Activated naive CD4-positive, alpha-beta T cell treated with anti-CD3 and anti-CD28 coated beads, Interleukin-2, amount 10 ng/mL, durations not matched to agents 7 days and 5 days (primary cell): ENCODE data around the gene MAP2K5.
A peak's percentile ranks its signal among the peaks of the same experiment; 100 is the strongest.

Experiments used
- CTCF ChIA-PET: fragments of 350-600 bp; sonication (Branson Sonifier 250); formaldehyde crosslinking; loops from one replicate; lab custom pipeline; 2021; ENCODE audit warnings: antibody characterized with exemption; lab: Charles Lee
- DNase-seq: peaks from one replicate; pipeline ENCODE4 v3.0.0-alpha.2; 2020
- H3K27ac Mint-ChIP-seq: one replicate; pipeline ENCODE4 v1.8.0; 2021; ENCODE audit warnings: mild to moderate bottlenecking, moderate library complexity, mixed read lengths
- H3K27me3 Mint-ChIP-seq: one replicate; pipeline ENCODE4 v1.8.0; 2021; ENCODE audit warnings: mild to moderate bottlenecking, mixed read lengths
- H3K36me3 Mint-ChIP-seq: one replicate; pipeline ENCODE4 v1.8.0; 2021; ENCODE audit warnings: mixed read lengths
- H3K4me1 Mint-ChIP-seq: one replicate; pipeline ENCODE4 v1.8.0; 2021; ENCODE audit warnings: mixed read lengths
- H3K4me3 Mint-ChIP-seq: one replicate; pipeline ENCODE4 v1.8.0; 2021; ENCODE audit warnings: mild to moderate bottlenecking, moderate library complexity, mixed read lengths
- H3K9me3 Mint-ChIP-seq: one replicate; pipeline ENCODE4 v1.8.0; 2021; ENCODE audit warnings: mixed read lengths

Gene MAP2K5

DNA sequence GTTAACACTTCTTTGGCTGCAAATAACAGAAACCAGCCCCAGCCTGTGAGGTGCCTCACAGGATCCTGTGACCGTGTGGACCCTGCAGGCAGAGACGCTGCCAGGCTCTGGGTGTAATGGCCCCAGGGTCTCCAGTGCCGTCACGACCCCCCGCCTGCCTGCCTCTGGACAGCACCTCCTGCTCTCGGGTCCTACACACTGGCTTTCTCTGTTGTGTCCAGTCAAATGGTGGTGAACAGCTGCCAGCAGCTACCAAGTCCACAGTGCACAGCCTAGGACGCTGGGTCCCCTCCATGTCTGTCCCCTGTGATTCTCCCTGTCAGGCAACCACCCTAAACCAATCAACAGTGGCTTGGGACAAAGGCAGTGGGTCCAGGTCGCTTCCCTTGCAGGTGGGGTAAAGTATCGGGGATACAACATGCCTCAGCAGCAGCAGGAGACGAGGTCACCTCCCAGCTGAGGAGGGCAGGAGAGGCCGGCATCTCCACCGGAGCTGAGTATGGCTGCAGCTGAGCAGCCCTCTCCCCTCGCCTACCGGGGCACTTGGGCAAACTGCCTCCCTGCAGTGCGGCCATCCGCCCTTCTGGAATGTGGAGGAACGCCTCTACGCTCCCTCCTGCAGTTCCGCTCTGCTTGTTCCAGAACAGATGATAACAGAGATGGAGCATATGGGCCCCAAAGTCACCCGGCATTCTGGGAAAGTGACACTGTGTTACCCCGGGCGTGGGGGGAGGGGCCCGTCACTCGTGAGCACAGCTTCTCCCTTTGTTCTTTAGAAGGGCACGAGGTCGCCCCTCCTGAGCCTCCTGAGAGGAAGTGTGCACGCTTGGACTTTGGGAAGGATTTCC lies 261.7 kb downstream of the MAP2K5 start:
- Mint-ChIP-seq H3K36me3 (no peaks in the 10 kb centered on the region), H3K27ac (no peak overlapping the region), H3K27me3 (no peaks in the 10 kb centered on the region), H3K4me3 (no peak overlapping the region), H3K9me3 (no peaks in the 10 kb centered on the region), H3K4me1 (peaks cover 3% of the 10 kb centered on the region)
- CTCF ChIA-PET, result no interaction called here
- no peak for DNase-seq

DNA sequence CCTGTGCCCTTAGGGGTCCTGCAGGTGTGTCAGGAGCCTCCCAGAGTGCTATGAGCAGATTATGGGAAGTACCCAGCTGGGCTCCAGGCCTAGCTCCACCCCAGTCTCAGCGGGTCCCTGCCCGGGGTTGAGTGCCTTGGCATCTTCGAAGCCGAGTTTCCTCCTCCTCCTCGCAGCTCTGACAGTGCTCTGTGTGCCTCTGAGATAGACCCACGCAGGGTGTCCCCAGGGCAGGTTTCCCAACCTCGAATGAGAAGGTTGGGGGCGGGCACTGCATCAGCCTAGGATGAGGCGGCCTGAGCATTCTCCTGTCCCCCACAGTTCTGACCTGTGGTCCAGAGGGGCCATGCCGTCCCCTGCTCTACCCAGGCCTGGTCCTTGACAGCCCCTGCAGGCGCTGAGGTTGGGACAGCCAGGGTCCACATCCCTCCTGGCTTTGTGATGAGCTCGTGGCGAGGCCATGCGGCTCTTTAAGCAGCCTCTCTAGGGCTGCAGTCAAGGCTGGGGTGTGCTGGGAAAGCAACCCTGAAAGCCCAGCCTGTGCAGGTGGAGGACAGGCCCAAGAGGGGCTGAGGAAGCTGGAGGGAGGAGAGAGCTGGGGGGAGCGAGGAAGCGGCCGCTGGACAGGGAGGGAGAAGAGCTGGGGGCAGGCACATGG lies 262.6 kb downstream of the MAP2K5 start:
- no peaks in the 10 kb centered on the region for H3K9me3 Mint-ChIP-seq
- H3K4me3 Mint-ChIP-seq, result no peak overlapping the region
- H3K27me3 Mint-ChIP-seq, result no peaks in the 10 kb centered on the region
- no peaks in the 10 kb centered on the region for H3K36me3 Mint-ChIP-seq
- no peak overlapping the region for H3K27ac Mint-ChIP-seq
- no peak for DNase-seq
- CTCF ChIA-PET, result no interaction called here
- peaks cover 3% of the 10 kb centered on the region for H3K4me1 Mint-ChIP-seq

DNA sequence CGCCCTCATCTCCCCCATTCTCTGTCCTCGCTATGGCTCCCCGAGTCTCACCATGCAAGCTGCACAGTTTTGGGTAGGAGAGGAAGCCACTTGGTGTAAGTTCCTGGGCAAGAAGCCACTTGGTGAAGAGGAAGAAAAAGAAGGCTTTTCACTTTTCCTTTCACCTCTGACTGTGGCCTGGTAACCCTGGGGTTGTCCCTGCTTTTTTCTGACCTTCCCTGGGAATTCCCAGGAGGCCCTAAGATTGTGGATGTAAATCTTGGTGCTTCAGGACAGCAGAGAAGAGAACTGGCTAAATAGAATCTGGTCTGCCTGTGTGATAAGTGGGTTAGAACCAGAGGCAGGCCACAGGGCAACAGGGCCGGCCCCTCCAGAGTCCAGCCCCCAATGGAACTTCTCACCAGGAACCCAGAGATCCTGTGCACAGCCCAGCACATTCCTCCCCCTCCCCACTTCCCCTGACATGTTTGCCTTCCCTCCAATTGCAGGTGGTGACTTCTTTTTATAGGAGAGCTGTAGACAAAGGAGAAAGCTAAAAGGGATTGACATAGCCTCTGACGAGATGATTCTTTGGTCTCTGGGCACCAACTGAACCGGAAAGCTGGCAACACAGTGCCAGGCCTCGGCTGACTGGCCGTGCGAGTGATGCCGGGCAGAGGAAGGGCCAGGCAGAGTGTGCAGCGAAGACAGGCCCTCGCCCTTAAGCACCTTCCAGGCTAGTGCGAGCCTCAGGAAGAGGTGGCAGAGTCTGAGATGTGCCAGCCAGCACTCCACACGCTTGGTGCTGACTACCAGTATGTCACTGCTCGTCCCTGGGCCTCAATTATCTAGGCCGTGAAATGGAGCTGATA lies 263.4 kb downstream of the MAP2K5 start:
- Mint-ChIP-seq H3K4me1 (peaks cover 3% of the 10 kb centered on the region), H3K27ac (no peak overlapping the region), H3K27me3 (no peaks in the 10 kb centered on the region), H3K4me3 (no peak overlapping the region), H3K36me3 (no peaks in the 10 kb centered on the region), H3K9me3 (no peaks in the 10 kb centered on the region)
- CTCF ChIA-PET, result no interaction called here
- DNase-seq, result no peak

DNA sequence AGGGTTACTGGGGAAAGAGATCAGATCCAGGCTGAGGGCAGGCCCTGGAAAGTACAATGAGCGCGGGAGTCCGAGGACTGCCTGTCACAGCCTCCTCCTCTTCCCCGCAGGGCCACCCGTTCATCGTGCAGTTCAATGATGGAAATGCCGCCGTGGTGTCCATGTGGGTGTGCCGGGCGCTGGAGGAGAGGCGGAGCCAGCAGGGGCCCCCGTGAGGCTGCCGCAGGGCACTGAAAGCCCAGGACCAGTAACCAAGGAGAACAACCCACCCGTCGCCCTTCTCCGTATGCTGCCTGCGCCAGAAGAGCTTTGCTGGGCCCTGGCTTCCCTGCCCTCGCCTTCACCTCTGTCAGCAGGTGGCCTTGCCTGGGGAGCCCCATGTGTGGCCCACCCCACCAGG lies 264.0 kb downstream of the MAP2K5 start:
- H3K9me3 Mint-ChIP-seq, result no peaks in the 10 kb centered on the region

DNA sequence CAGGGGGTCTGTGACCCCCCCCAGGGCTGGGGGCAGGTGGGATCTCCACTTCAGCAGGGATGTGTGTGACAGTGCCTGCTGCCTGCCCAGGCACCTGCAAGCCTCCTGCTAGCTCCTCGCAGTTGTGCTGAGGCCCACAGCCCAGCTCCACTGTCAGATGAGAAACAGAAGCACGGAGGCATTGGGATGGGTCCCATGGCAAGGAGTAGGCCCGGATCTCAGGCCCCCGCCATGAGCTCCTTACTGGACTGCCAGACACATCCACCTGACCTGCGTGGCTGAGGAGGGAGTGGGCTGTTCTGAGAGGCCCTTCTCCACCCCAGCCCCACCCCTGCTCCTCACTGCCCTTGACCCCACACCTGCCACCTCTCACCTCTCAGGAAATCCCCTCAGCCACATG lies 264.6 kb downstream of the MAP2K5 start:
- CTCF ChIA-PET, result interaction anchor here (0.5 kb wide), 1 partner anchor 131 kb away, joined by 3 read pairs; no protein-coding TSS in a partner anchor
- Mint-ChIP-seq H3K27me3 (peaks cover 4% of the 10 kb centered on the region), H3K4me3 (no peak overlapping the region), H3K36me3 (no peaks in the 10 kb centered on the region), H3K9me3 (no peaks in the 10 kb centered on the region), H3K4me1 (peaks cover 5% of the 10 kb centered on the region), H3K27ac (no peak overlapping the region)
- DNase-seq, result no peak

More for the DNA sequence above, 264.0 kb downstream of the MAP2K5 start:
- Mint-ChIP-seq H3K36me3 (no peaks in the 10 kb centered on the region), H3K27ac (no peak overlapping the region), H3K27me3 (no peaks in the 10 kb centered on the region), H3K4me3 (no peak overlapping the region), H3K4me1 (peaks cover 3% of the 10 kb centered on the region)
- CTCF ChIA-PET, result no interaction called here
- no peak for DNase-seq

DNA sequence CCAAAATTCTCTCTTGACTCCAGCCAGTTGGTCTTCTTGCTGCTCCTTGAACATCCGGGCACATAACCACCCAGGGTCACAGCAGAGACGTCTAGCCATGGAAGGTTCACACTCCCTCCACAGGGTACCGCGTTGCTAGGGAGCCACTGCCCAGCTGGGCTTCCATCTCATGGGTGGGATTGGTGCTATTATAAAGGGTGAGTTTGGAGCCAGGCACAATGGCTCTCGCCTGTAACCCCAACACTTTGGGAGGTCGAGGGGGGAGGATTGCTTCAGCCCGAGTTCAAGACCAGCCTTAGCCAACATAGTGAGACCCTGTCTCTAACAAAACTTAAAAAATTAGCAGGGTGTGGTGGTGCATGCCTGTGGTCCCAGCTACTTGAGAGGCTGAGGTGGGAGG lies 265.3 kb downstream of the MAP2K5 start:
- no peak overlapping the region for H3K4me3 Mint-ChIP-seq
- no peaks in the 10 kb centered on the region for H3K36me3 Mint-ChIP-seq
- peaks cover 11% of the 10 kb centered on the region for H3K27me3 Mint-ChIP-seq
- CTCF ChIA-PET, result no interaction called here
- H3K27ac Mint-ChIP-seq, result no peak overlapping the region
- no peak for DNase-seq
- H3K4me1 Mint-ChIP-seq, result peaks cover 7% of the 10 kb centered on the region
- no peaks in the 10 kb centered on the region for H3K9me3 Mint-ChIP-seq

DNA sequence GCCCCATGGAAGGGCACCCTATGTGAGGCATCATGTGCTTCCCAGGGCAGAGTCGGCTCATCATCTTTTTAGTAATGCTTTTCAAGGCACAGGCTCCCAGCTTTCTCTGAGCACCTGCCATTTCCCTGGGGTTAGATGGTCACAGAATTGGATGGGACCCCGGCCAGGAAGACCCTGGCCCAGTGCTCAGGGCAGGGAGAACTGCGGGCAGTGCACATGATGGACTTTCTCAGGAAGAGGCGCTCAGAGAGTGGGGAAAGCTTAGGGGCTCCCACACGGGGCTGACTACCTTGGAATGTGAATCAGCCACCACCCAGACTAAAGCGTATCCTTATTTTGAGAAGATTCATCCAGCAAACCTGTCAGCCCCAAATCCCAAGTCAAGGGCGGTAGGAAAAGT lies 266.3 kb downstream of the MAP2K5 start:
- Mint-ChIP-seq H3K4me1 (peaks cover 7% of the 10 kb centered on the region), H3K27ac (no peak overlapping the region), H3K36me3 (no peaks in the 10 kb centered on the region), H3K4me3 (no peak overlapping the region), H3K27me3 (peaks cover 18% of the 10 kb centered on the region), H3K9me3 (no peaks in the 10 kb centered on the region)
- DNase-seq, result no peak
- CTCF ChIA-PET, result no interaction called here

DNA sequence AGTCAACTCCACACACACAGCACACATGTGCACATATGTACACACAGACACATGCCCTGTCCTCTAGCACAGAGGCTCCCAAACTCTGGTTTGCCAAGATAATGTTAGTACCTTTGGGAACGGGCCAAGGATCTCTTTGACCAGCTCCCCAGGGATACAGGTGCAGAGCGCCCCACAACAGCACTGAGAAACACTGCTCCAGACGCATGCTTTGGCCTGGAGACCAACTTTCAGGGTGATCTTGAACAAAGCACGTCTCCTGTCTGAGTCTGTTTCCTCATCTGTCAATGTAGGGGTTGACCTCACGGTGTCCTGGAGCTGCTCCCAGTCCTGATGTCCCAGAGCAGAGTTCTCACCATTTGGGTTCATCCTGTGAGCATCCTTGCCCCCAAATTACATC lies 266.9 kb downstream of the MAP2K5 start:
- Mint-ChIP-seq H3K4me1 (peaks cover 7% of the 10 kb centered on the region), H3K9me3 (no peaks in the 10 kb centered on the region), H3K27ac (no peak overlapping the region), H3K4me3 (no peak overlapping the region), H3K36me3 (no peaks in the 10 kb centered on the region), H3K27me3 (peaks cover 18% of the 10 kb centered on the region)
- DNase-seq, result no peak
- CTCF ChIA-PET, result no interaction called here

DNA sequence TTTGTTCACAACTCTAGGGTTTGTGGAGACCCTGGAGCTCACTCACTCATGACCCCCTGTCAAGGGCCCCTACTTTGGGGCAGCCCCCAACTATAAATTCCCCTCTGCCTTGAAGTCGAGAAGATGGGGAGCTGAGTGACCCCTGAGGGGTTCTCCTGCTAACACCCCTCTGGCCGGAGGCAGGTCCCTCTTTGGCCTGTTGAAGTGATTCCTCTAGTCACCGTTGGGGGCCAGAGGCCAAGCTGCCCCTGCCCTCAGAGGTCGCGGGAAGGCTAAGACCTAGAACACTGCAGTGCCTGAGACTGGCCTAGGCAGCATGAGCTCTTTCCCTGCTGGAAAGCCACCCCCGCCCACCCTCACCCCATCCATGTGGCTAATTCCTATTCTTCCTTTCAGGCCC lies 267.4 kb downstream of the MAP2K5 start:
- Mint-ChIP-seq H3K9me3 (no peaks in the 10 kb centered on the region), H3K27me3 (peaks cover 23% of the 10 kb centered on the region), H3K4me3 (no peak overlapping the region), H3K27ac (no peak overlapping the region), H3K4me1 (peaks cover 7% of the 10 kb centered on the region), H3K36me3 (no peaks in the 10 kb centered on the region)
- CTCF ChIA-PET, result no interaction called here
- no peak for DNase-seq

DNA sequence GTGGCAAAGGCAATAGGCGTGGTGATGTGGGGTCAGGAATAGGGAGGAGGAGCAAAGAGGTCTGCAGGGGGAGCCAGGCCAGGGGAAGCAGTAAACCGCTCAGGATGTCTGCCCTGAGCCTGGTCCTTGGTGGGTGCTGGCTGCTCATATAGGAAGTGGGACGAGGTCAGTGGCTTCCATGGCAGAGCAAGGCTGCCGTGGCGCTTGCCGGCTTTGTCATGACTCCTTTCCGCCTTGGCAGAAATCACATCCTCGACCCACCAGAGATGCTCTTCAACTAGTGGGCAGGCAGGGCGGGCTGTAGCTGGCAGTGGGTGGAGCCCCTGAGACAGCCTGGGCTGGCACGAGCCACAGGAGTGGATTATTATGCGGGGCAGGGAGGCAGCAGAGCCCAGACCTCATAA lies 269.7 kb downstream of the MAP2K5 start:
- CTCF ChIA-PET, result no interaction called here
- Mint-ChIP-seq H3K36me3 (no peaks in the 10 kb centered on the region), H3K27ac (no peak overlapping the region)

DNA sequence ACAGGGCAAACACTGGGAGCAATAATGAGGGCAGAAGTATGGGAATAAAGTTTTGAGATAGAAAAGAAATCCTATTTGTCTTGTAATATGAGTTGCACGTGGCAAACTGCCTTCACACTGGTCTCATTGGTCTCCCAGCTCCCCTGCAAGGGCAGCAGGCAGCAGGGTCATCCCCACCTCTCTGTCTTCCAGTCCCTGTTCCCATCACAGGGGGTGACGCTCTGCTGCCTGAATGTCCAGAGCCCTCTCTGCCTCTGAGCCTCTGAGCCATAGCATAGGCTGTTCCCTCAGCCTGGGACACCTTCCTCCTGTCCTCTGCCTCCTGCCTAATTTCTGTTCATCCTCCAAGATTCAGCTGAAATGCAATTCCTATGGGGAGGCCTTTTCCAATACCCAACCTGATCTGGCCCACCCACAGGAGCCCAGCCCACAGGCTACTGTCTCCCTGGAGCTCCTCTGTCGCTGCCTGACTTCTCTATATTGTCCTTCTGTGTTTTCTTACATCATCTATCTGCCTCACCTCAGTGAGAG lies 270.7 kb downstream of the MAP2K5 start:
- no peaks in the 10 kb centered on the region for H3K36me3 Mint-ChIP-seq
- peaks cover 4% of the 10 kb centered on the region for H3K4me1 Mint-ChIP-seq
- peaks cover 46% of the 10 kb centered on the region for H3K27me3 Mint-ChIP-seq
- H3K9me3 Mint-ChIP-seq, result no peaks in the 10 kb centered on the region
- no peak for DNase-seq
- H3K27ac Mint-ChIP-seq, result no peak overlapping the region
- H3K4me3 Mint-ChIP-seq, result no peak overlapping the region
- CTCF ChIA-PET, result interaction anchor here (0.6 kb wide), 1 partner anchor 50 kb away, joined by 3 read pairs; no protein-coding TSS in a partner anchor

More for the DNA sequence above, 269.7 kb downstream of the MAP2K5 start:
- Mint-ChIP-seq H3K27me3 (peaks cover 37% of the 10 kb centered on the region), H3K4me1 (peaks cover 4% of the 10 kb centered on the region), H3K9me3 (no peaks in the 10 kb centered on the region), H3K4me3 (no peak overlapping the region)
- no peak for DNase-seq

DNA sequence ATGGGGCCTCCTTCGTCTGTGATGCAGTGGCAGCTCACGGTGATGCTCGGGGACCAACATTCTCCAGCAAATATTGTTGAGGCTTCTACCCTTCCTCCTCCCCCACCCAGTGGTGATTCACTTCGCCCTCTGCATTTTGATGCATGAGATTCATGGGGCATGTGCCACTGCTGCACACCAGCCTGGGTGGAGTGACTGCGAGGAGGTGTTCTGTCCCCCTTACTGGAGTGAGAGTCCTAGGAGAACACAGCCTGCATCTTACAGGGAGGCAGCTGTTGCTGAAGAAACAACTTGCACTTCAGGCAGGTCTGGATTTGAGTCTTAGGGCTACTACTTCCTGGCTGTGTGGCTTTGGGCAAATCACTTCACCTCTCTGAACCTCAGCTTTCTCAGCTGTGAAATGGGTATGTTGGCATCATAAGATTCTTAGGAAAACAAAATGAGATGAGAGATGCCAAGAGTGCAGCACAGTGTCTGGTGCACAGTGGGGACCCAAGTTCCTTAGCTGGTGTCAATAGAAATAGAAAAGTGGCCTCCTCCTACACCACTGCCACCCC lies 272.6 kb downstream of the MAP2K5 start:
- CTCF ChIA-PET, result interaction anchor here (0.5 to 1.0 kb wide), 3 partner anchors 74 to 384 kb away, joined by 3 read pairs; no protein-coding TSS in a partner anchor
- peaks cover 65% of the 10 kb centered on the region for H3K27me3 Mint-ChIP-seq
- no peaks in the 10 kb centered on the region for H3K36me3 Mint-ChIP-seq
- peaks cover 4% of the 10 kb centered on the region for H3K4me1 Mint-ChIP-seq
- no peaks in the 10 kb centered on the region for H3K9me3 Mint-ChIP-seq
- H3K4me3 Mint-ChIP-seq, result no peak overlapping the region
- no peak overlapping the region for H3K27ac Mint-ChIP-seq
- DNase-seq, result no peak

DNA sequence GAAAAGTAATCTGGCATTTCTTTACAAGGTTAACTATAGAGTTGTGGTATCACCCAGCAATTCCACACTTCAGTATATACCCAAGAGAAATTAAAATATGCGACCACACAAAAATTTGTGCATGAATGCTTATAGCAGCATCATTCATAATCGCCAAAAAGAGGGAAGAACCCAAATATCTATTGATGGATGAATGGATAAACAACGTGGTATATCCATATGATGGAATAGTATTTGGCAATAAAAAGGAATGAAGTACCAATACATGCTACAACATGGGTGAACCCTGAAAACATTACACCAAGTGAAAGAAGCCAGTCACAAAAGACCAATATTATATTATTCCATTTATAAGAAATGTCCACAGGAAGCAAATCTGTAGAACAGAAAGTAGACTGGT lies 274.2 kb downstream of the MAP2K5 start:
- CTCF ChIA-PET, result no interaction called here
- DNase-seq, result no peak
- Mint-ChIP-seq H3K36me3 (peaks cover 2% of the 10 kb centered on the region), H3K27ac (no peak overlapping the region), H3K4me3 (no peak overlapping the region), H3K4me1 (peaks cover 8% of the 10 kb centered on the region), H3K9me3 (no peaks in the 10 kb centered on the region), H3K27me3 (peaks cover 81% of the 10 kb centered on the region)

DNA sequence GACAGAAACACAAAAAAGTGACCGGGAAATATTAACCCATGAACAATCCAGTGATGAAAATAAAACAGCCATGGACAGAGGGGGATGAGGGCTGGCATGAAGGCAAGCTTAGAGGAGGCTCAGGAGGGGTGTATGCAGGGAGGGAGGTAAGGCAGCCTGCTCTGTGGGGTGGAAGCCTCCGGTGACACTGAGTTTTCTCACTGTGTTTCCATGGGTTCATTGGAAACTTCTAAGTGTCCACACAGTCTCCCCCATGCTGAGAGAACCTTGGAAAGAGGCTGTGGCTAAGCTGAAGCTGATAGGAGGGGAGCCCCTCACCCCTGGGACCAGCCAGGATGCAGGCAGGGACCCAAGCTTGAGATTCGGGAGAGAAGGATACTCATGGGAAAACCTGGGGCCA lies 276.0 kb downstream of the MAP2K5 start:
- Mint-ChIP-seq H3K27me3 (peaks cover 81% of the 10 kb centered on the region), H3K4me1 (peaks cover 13% of the 10 kb centered on the region), H3K36me3 (peaks cover 5% of the 10 kb centered on the region), H3K27ac (no peak overlapping the region), H3K4me3 (no peak overlapping the region), H3K9me3 (no peaks in the 10 kb centered on the region)
- peak; percentile 12 for DNase-seq
- CTCF ChIA-PET, result interaction anchor here (1.0 kb wide), 1 partner anchor 362 kb away, joined by 6 read pairs; no protein-coding TSS in a partner anchor
